Astrocyte (in vitro differentiated cells and primary cell): Measurements from ENCODE around the gene USP48.

Source experiments
- EZH2 ChIP-seq: IDR thresholded peaks from 2 replicates; pipeline ENCODE4 v1.6.1; 2012; ENCODE audit warnings: mild to moderate bottlenecking, low read length, inconsistent platforms; ENCODE audit not compliant: insufficient read depth
- TF ChIP-seq, protein P1 (sequence below): IDR thresholded peaks from 2 replicates; pipeline ENCODE4 v1.5.1; 2011; ENCODE audit warnings: low read depth, mild to moderate bottlenecking, inconsistent platforms, low read length, moderate library complexity; ENCODE audit not compliant: insufficient read depth

DNA sequence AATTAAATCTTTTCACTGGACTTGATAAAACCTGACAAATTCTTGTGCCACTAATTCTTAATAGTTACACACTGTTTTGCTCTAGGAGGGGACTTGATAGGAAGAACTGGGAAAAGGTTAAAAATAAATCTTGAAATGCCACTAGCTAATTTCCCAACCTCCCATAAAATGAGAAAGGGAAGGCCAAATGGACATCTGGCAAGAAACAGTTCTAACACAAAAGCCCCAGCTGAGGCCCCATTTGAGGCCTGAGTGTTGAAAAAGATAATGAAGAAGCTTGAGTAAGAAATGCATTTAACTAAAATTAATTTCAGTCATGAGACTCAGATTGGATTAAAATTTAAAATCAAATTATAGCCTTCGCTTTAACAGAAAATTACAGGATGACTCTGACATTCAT lies 102.6 kb downstream of the USP48 start:
- no peak for TF ChIP-seq EZH2
- TF ChIP-seq, protein P1, sequence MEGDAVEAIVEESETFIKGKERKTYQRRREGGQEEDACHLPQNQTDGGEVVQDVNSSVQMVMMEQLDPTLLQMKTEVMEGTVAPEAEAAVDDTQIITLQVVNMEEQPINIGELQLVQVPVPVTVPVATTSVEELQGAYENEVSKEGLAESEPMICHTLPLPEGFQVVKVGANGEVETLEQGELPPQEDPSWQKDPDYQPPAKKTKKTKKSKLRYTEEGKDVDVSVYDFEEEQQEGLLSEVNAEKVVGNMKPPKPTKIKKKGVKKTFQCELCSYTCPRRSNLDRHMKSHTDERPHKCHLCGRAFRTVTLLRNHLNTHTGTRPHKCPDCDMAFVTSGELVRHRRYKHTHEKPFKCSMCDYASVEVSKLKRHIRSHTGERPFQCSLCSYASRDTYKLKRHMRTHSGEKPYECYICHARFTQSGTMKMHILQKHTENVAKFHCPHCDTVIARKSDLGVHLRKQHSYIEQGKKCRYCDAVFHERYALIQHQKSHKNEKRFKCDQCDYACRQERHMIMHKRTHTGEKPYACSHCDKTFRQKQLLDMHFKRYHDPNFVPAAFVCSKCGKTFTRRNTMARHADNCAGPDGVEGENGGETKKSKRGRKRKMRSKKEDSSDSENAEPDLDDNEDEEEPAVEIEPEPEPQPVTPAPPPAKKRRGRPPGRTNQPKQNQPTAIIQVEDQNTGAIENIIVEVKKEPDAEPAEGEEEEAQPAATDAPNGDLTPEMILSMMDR: no peak
